ENCODE measurements around the gene ESYT2.
"Not testable (repeated sequence)": the region's sequence is repeated elsewhere in the genome, so short reads cannot be mapped to it uniquely, and the experiment has no call there.

ESYT2 gene

GRCh38 chr7:158829342-158830210 is at the start of gene ESYT2:
Gene ESYT2, minus strand, starts transcription at chr7:158829509. Its CDS starts 91 bp downstream, at chr7:158829418.
- DNase-seq (ENCODE audit: low read depth in 2 of 2, low spot score in 1 of 2), result peak; percentile 99

GRCh38 chr7:158878151-158879079 is 49.1 kb upstream of the ESYT2 start:
- not testable (repeated sequence) for DNase-seq (ENCODE audit: low read depth in 2 of 2, low spot score in 1 of 2)

GRCh38 chr7:158876984-158877383 is 47.7 kb upstream of the ESYT2 start:
- DNase-seq (ENCODE audit: low read depth in 2 of 2, low spot score in 1 of 2), result no peak

GRCh38 chr7:158869876-158870275 is 40.6 kb upstream of the ESYT2 start:
- DNase-seq (ENCODE audit: low read depth in 2 of 2, low spot score in 1 of 2), result no peak

GRCh38 chr7:158868764-158869410 is 39.6 kb upstream of the ESYT2 start:
- no peak for DNase-seq (ENCODE audit: low read depth in 2 of 2, low spot score in 1 of 2)

- no peak for DNase-seq (ENCODE audit: low read depth in 2 of 2, low spot score in 1 of 2)
Measured at GRCh38 chr7:158867214-158867984, 38.1 kb upstream of the ESYT2 start.

GRCh38 chr7:158865977-158866376 is 36.7 kb upstream of the ESYT2 start:
- DNase-seq (ENCODE audit: low read depth in 2 of 2, low spot score in 1 of 2), result no peak

- DNase-seq (ENCODE audit: low read depth in 2 of 2, low spot score in 1 of 2), result no peak
Measured at GRCh38 chr7:158865462-158865922, 36.2 kb upstream of the ESYT2 start.

GRCh38 chr7:158864833-158865232 is 35.5 kb upstream of the ESYT2 start:
- no peak for DNase-seq (ENCODE audit: low read depth in 2 of 2, low spot score in 1 of 2)

- no peak for DNase-seq (ENCODE audit: low read depth in 2 of 2, low spot score in 1 of 2)
Measured at GRCh38 chr7:158864507-158864820, 35.2 kb upstream of the ESYT2 start.

GRCh38 chr7:158863611-158864506 is 34.5 kb upstream of the ESYT2 start:
- no peak for DNase-seq (ENCODE audit: low read depth in 2 of 2, low spot score in 1 of 2)

GRCh38 chr7:158862985-158863610 is 33.8 kb upstream of the ESYT2 start:
- DNase-seq (ENCODE audit: low read depth in 2 of 2, low spot score in 1 of 2), result not testable (repeated sequence)

GRCh38 chr7:158861936-158862704 is 32.8 kb upstream of the ESYT2 start:
- DNase-seq (ENCODE audit: low read depth in 2 of 2, low spot score in 1 of 2), result no peak

GRCh38 chr7:158861004-158861787 is 31.9 kb upstream of the ESYT2 start:
- DNase-seq (ENCODE audit: low read depth in 2 of 2, low spot score in 1 of 2), result no peak

GRCh38 chr7:158860394-158860793 is 31.1 kb upstream of the ESYT2 start:
- DNase-seq (ENCODE audit: low read depth in 2 of 2, low spot score in 1 of 2), result no peak

- DNase-seq (ENCODE audit: low read depth in 2 of 2, low spot score in 1 of 2), result no peak
Measured at GRCh38 chr7:158858592-158859503, 29.5 kb upstream of the ESYT2 start.

Measured in stimulated activated CD8-positive, alpha-beta memory T cell treated with anti-CD3 and anti-CD28 coated beads, Interleukin-4, amount 100 ng/mL, for 4 hours (primary cell).